HepG2 (cell line): ENCODE data around the gene SMLR1. TPM values are rescaled to one million over a fixed set of nuclear protein-coding genes. Genes with fewer than 3 reads are reported as not detected.

ENCODE experiments used
- FOXK1 ChIP-seq: sonication (generic); formaldehyde crosslinking; IDR thresholded peaks from 2 replicates; pipeline ENCODE4 v1.4.0; 2020; ENCODE audit warnings: low read depth, missing genetic modification reagents, borderline replicate concordance
- GABPA ChIP-seq, 2 experiments: IDR thresholded peaks; 2 replicates each; pipeline ENCODE4 v1.6.1; 2011 to 2016; ENCODE audit warnings: low read depth in 2 of 2, low read length in 1 of 2, missing biosample characterization in 1 of 2, missing genetic modification characterization in 1 of 2
- GFI1 ChIP-seq: sonication (generic); formaldehyde crosslinking; IDR thresholded peaks from 2 replicates; pipeline ENCODE4 v1.5.0; 2020; ENCODE audit warnings: missing genetic modification reagents, mild to moderate bottlenecking, borderline replicate concordance
- GTF3A ChIP-seq: sonication (generic); formaldehyde crosslinking; conservative IDR thresholded peaks from 2 replicates; pipeline ENCODE4 v1.4.0; 2020; ENCODE audit warnings: mild to moderate bottlenecking, missing genetic modification reagents
- HDAC2 ChIP-seq: sonication (generic); formaldehyde crosslinking; IDR thresholded peaks from 2 replicates; pipeline ENCODE4 v1.4.0; 2020; ENCODE audit warnings: missing genetic modification reagents
- HNF4A ChIP-seq: sonication (generic); formaldehyde crosslinking; IDR thresholded peaks from 2 replicates; pipeline ENCODE4 v1.4.0; 2020; ENCODE audit warnings: missing genetic modification reagents
- HOXD1 ChIP-seq: sonication (generic); formaldehyde crosslinking; IDR thresholded peaks from 2 replicates; pipeline ENCODE4 v1.5.0; 2020; ENCODE audit warnings: missing genetic modification reagents
- ISL2 ChIP-seq: sonication (generic); formaldehyde crosslinking; IDR thresholded peaks from 2 replicates; pipeline ENCODE4 v1.5.0; 2020; ENCODE audit warnings: missing genetic modification reagents
- RFX5 ChIP-seq: IDR thresholded peaks from 2 replicates; pipeline ENCODE4 v1.6.1; 2011; ENCODE audit warnings: low read depth, low read length, improper control_type of control experiment
- SOX13 ChIP-seq, 3 experiments: fragments of 450-650 bp in 1 of 3; sonication (generic) in 1 of 3; formaldehyde crosslinking in 1 of 3; IDR thresholded peaks in 2 of 3; conservative IDR thresholded peaks in 1 of 3; 2 replicates each; pipeline versions ENCODE4 v1.5.0 to v1.6.1; 2016 to 2020; ENCODE audit warnings: antibody characterized with exemption in 1 of 3, mild to moderate bottlenecking in 1 of 3, missing compliant biosample characterization in 1 of 3, missing genetic modification reagents in 1 of 3, moderate library complexity in 1 of 3
- ZBTB7B ChIP-seq: sonication (generic); formaldehyde crosslinking; IDR thresholded peaks from 2 replicates; pipeline ENCODE4 v1.4.0; 2020; ENCODE audit warnings: missing genetic modification reagents
- ZMYM3 ChIP-seq: sonication (generic); formaldehyde crosslinking; IDR thresholded peaks from 2 replicates; pipeline ENCODE4 v1.5.1; 2020; ENCODE audit warnings: mild to moderate bottlenecking, missing genetic modification reagents
- ZNF230 ChIP-seq: sonication (generic); formaldehyde crosslinking; IDR thresholded peaks from 2 replicates; pipeline ENCODE4 v1.4.0; 2020; ENCODE audit warnings: mild to moderate bottlenecking, missing genetic modification reagents
- ZNF253 ChIP-seq: sonication (generic); formaldehyde crosslinking; IDR thresholded peaks from 2 replicates; pipeline ENCODE4 v1.8.0; 2022; ENCODE audit warnings: mild to moderate bottlenecking, missing genetic modification reagents, borderline replicate concordance
- ZNF263 ChIP-seq: sonication (generic); formaldehyde crosslinking; IDR thresholded peaks from 2 replicates; pipeline ENCODE4 v1.4.0; 2020; ENCODE audit warnings: missing genetic modification reagents
- ZNF34 ChIP-seq: sonication (generic); formaldehyde crosslinking; IDR thresholded peaks from 2 replicates; pipeline ENCODE4 v1.4.0; 2020; ENCODE audit warnings: mild to moderate bottlenecking, missing genetic modification reagents, borderline replicate concordance
- ZNF441 ChIP-seq: sonication (generic); formaldehyde crosslinking; IDR thresholded peaks from 2 replicates; pipeline ENCODE4 v1.7.0; 2021; ENCODE audit warnings: missing genetic modification reagents, borderline replicate concordance
- ZNF775 ChIP-seq: sonication (generic); formaldehyde crosslinking; IDR thresholded peaks from 2 replicates; pipeline ENCODE4 v1.4.0; 2020; ENCODE audit warnings: missing genetic modification reagents, mild to moderate bottlenecking, moderate library complexity, borderline replicate concordance
- ZNF878 ChIP-seq: sonication (generic); formaldehyde crosslinking; IDR thresholded peaks from 2 replicates; pipeline ENCODE4 v1.8.1; 2023; ENCODE audit warnings: mild to moderate bottlenecking, missing genetic modification reagents, moderate library complexity
- ZSCAN30 ChIP-seq: sonication (generic); formaldehyde crosslinking; IDR thresholded peaks from 2 replicates; pipeline ENCODE4 v1.5.0; 2020; ENCODE audit warnings: mild to moderate bottlenecking, missing genetic modification reagents
- polyA plus RNA-seq, 8 experiments: library from polyadenylated mRNA; depleted of rRNA in 3 of 8; stranded (reverse) in 7 of 8; unstranded in 1 of 8; fragments of >200 nt; fragmentation: Illumina TruSeq in 4 of 8; extraction: Trizol in 4 of 8; gene quantifications; 2 replicates each; pipeline versions ENCODE4 v1.2.1 to v1.2.3, GENCODE V29; 2011 to 2016; ENCODE audit warnings: low read depth in 4 of 8, missing spikeins in 1 of 8, mixed read lengths in 1 of 8; ENCODE audit not compliant: insufficient read depth in 1 of 8
- total RNA-seq, 5 experiments: library from RNA; depleted of rRNA; stranded (reverse); fragments of >200 nt; fragmentation: Illumina TruSeq; extraction: Trizol; gene quantifications; 2 replicates each; pipeline ENCODE4 v1.2.3, GENCODE V29; 2016; ENCODE audit warnings: low read depth in 1 of 5
- TF ChIP-seq, protein P1 (sequence below): sonication (generic); formaldehyde crosslinking; IDR thresholded peaks from 2 replicates; pipeline ENCODE4 v1.5.0; 2020; ENCODE audit warnings: mild to moderate bottlenecking, missing genetic modification reagents
- TF ChIP-seq, protein P2 (sequence below): sonication (generic); formaldehyde crosslinking; IDR thresholded peaks from 2 replicates; pipeline ENCODE4 v1.4.0; 2020; ENCODE audit warnings: missing genetic modification reagents
- TF ChIP-seq, protein P3 (sequence below): IDR thresholded peaks from 2 replicates; pipeline ENCODE4 v1.6.1; 2016; ENCODE audit warnings: missing biosample characterization, missing genetic modification reagents, low read depth
- TF ChIP-seq, protein P4 (sequence below): sonication (generic); formaldehyde crosslinking; IDR thresholded peaks from 2 replicates; pipeline ENCODE4 v1.8.0; 2022; ENCODE audit warnings: missing genetic modification reagents, low read depth, mild to moderate bottlenecking, borderline replicate concordance

Gene SMLR1
- total and polyA plus RNA-seq, 2 of the 13 experiments (the other 11 are each of a cell fraction or from before 2014, with no cell fraction given) = 41.8 to 104 TPM

DNA sequence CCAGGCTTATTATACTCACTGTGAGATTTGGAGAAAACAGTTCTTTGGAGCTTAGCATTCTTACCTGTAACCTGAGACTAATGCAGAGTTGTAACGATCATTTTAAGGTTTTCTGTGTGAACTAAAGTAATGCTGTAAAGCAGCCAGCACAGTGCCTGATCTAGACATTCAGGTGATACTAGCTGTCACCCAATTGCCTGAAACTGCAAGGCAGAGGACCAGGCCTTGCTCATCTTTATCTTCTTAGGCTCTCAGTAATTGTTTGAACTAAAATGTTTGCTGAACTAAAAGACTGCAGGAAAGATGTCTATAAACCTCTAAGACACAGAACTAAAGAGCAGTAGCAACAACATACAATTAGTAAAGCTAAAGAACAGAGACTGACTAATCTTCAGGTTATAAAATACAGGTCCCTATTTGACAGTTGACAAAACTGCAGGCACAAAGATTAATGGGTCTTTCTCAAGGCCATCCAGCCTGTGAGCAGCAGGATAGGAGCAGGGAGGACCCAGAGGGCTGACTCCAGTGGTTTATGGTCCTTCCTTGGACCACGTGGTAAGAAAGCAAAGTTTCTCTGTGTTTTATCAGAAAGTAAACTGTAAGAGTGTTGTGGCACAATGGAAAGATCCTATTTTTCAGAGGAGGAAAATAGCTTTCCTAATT, 31.4 kb downstream of the SMLR1 start (continued):
- TF ChIP-seq, protein P1, sequence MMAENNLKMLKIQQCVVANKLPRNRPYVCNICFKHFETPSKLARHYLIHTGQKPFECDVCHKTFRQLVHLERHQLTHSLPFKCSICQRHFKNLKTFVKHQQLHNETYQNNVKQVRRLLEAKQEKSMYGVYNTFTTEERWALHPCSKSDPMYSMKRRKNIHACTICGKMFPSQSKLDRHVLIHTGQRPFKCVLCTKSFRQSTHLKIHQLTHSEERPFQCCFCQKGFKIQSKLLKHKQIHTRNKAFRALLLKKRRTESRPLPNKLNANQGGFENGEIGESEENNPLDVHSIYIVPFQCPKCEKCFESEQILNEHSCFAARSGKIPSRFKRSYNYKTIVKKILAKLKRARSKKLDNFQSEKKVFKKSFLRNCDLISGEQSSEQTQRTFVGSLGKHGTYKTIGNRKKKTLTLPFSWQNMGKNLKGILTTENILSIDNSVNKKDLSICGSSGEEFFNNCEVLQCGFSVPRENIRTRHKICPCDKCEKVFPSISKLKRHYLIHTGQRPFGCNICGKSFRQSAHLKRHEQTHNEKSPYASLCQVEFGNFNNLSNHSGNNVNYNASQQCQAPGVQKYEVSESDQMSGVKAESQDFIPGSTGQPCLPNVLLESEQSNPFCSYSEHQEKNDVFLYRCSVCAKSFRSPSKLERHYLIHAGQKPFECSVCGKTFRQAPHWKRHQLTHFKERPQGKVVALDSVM = no peak
- TF ChIP-seq HNF4A (CRISPR knock-in tag) = peak; percentile 58
- no peak for TF ChIP-seq RFX5
- TF ChIP-seq ZNF878 (CRISPR knock-in tag) = no peak
- TF ChIP-seq, protein P2, sequence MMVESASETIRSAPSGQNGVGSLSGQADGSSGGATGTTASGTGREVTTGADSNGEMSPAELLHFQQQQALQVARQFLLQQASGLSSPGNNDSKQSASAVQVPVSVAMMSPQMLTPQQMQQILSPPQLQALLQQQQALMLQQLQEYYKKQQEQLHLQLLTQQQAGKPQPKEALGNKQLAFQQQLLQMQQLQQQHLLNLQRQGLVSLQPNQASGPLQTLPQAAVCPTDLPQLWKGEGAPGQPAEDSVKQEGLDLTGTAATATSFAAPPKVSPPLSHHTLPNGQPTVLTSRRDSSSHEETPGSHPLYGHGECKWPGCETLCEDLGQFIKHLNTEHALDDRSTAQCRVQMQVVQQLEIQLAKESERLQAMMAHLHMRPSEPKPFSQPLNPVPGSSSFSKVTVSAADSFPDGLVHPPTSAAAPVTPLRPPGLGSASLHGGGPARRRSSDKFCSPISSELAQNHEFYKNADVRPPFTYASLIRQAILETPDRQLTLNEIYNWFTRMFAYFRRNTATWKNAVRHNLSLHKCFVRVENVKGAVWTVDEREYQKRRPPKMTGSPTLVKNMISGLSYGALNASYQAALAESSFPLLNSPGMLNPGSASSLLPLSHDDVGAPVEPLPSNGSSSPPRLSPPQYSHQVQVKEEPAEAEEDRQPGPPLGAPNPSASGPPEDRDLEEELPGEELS (CRISPR knock-in tag) = peak; percentile 70
- no peak for TF ChIP-seq ZNF253 (CRISPR knock-in tag)
- no peak for TF ChIP-seq FOXK1 (CRISPR knock-in tag)
- 0 out of 2 replicates have a peak, but pooled peaks have one; percentile 65 for TF ChIP-seq GFI1 (CRISPR knock-in tag)
- peak; percentile 59; the same call in 1 of the 2 replicates for TF ChIP-seq ZMYM3
- no peak for TF ChIP-seq ZNF441 (CRISPR knock-in tag)
- no peak for TF ChIP-seq ZSCAN30 (CRISPR knock-in tag)
- no peak for TF ChIP-seq ZNF230 (CRISPR knock-in tag)
- no peak for TF ChIP-seq SOX13 (IDR thresholded peaks at IDR 0.05)
- TF ChIP-seq SOX13 (CRISPR knock-in tag; conservative IDR thresholded peaks at IDR 0.05 in 1 of 2, IDR thresholded peaks at IDR 0.05 in 1 of 2) = peak in 1 of 2 experiments; percentile 58; a peak in 1 of 4 replicates
- TF ChIP-seq ZBTB7B (CRISPR knock-in tag) = no peak
- TF ChIP-seq ZNF34 = no peak
- TF ChIP-seq HOXD1 (CRISPR knock-in tag) = peak; percentile 27; the same call in 1 of the 2 replicates
- TF ChIP-seq, protein P3, sequence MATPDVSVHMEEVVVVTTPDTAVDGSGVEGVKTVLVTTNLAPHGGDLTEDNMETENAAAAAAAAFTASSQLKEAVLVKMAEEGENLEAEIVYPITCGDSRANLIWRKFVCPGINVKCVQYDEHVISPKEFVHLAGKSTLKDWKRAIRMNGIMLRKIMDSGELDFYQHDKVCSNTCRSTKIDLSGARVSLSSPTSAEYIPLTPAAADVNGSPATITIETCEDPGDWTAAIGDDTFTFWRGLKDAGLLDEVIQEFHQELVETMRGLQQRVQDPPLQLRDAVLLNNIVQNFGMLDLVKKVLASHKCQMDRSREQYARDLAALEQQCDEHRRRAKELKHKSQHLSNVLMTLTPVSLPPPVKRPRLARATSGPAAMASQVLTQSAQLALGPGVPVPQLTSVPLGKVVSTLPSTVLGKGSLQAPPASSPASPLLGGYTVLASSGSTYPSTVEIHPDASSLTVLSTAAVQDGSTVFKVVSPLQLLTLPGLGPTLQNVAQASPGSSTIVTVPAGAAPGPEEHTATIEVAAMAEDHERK (CRISPR knock-in tag) = no peak
- TF ChIP-seq, protein P4, sequence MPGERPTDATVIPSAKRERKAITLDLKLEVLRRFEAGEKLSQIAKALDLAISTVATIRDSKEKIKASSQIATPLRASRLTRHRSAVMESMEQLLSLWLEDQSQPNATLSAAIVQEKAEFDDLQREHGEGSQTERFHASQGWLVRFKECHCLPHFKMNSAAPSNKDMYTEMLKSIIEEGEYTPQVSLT (CRISPR knock-in tag) = no peak
- TF ChIP-seq GTF3A (CRISPR knock-in tag) = no peak
- TF ChIP-seq ZNF775 (CRISPR knock-in tag) = no peak
- peak; percentile 29 for TF ChIP-seq HDAC2 (CRISPR knock-in tag)
- 0 out of 2 replicates have a peak, but pooled peaks have one; percentile 27 for TF ChIP-seq ISL2 (CRISPR knock-in tag)
- TF ChIP-seq GABPA (IDR thresholded peaks at IDR 0.05; ENCODE audit: low read depth, low read length) = no peak
- no peak for TF ChIP-seq GABPA (CRISPR knock-in tag; IDR thresholded peaks at IDR 0.05; ENCODE audit: low read depth)
- TF ChIP-seq ZNF263 = peak; percentile 88
